Measurements from ENCODE around the gene TTLL3.

Gene TTLL3

GRCh38 chr3:9803494-9803893 lies 6.6 kb upstream of the TTLL3 start:
- no peak overlapping the region for H3K27ac ChIP-seq
- no peak for DNase-seq (ENCODE audit: low spot score)
- POLR2A ChIA-PET (ENCODE audit: low non-redundant PET): interaction anchor here (0.7 kb wide), 1 partner anchor 10 kb away, joined by 3 read pairs; no protein-coding TSS in a partner anchor
- TF ChIP-seq, protein P1, sequence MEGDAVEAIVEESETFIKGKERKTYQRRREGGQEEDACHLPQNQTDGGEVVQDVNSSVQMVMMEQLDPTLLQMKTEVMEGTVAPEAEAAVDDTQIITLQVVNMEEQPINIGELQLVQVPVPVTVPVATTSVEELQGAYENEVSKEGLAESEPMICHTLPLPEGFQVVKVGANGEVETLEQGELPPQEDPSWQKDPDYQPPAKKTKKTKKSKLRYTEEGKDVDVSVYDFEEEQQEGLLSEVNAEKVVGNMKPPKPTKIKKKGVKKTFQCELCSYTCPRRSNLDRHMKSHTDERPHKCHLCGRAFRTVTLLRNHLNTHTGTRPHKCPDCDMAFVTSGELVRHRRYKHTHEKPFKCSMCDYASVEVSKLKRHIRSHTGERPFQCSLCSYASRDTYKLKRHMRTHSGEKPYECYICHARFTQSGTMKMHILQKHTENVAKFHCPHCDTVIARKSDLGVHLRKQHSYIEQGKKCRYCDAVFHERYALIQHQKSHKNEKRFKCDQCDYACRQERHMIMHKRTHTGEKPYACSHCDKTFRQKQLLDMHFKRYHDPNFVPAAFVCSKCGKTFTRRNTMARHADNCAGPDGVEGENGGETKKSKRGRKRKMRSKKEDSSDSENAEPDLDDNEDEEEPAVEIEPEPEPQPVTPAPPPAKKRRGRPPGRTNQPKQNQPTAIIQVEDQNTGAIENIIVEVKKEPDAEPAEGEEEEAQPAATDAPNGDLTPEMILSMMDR (conservative IDR thresholded peaks at IDR 0.05; ENCODE audit: low read depth): no peak
- CTCF ChIA-PET: interaction anchor here (0.5 kb wide), 1 partner anchor 1091 kb away, joined by 3 read pairs; no protein-coding TSS in a partner anchor

DNA sequence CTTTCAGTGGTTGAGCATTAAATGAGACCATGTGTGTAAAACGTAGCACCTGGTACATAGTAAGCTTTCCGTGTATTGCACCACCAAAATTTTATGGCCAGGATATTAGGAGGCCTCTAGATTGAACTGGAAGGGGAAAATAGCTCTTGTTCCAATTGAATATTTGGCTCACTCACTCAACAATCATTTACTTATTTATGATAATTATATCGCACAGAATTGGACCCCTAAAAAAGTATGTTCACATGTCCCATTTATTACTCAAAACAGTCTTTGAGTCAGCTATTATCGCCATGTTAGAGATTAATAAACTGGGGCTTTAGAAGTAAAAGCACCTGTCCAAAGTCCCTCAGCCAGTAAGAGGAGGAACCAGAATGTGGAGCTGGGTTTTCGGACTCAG lies 5.1 kb upstream of the TTLL3 start:
- ChIA-PET CTCF (no interaction called here), POLR2A (ENCODE audit: low non-redundant PET) (no interaction called here)
- peak overlapping the region; percentile 46; the same call in 1 of the 2 replicates for H3K27ac ChIP-seq
- TF ChIP-seq, protein P1 (conservative IDR thresholded peaks at IDR 0.05; ENCODE audit: low read depth): no peak
- DNase-seq (ENCODE audit: low spot score): no peak

GRCh38 chr3:9806137-9806536 lies 3.9 kb upstream of the TTLL3 start:
- CTCF ChIA-PET: interaction anchor here (0.6 kb wide), 1 partner anchor 80 kb away, joined by 5 read pairs; no protein-coding TSS in a partner anchor
- TF ChIP-seq, protein P1 (conservative IDR thresholded peaks at IDR 0.05; ENCODE audit: low read depth): no peak
- H3K27ac ChIP-seq: peak overlapping the region; percentile 46
- POLR2A ChIA-PET (ENCODE audit: low non-redundant PET): no interaction called here
- no peak for DNase-seq (ENCODE audit: low spot score)

- DNase-seq (ENCODE audit: low spot score): no peak
- POLR2A ChIA-PET (ENCODE audit: low non-redundant PET): no interaction called here
- TF ChIP-seq, protein P1 (conservative IDR thresholded peaks at IDR 0.05; ENCODE audit: low read depth): no peak
- H3K27ac ChIP-seq: peak overlapping the region; percentile 46
- CTCF ChIA-PET: interaction anchor here (0.7 kb wide), 1 partner anchor 74 kb away, joined by 3 read pairs; no protein-coding TSS in a partner anchor
Observed at GRCh38 chr3:9806688-9807589, 3.1 kb upstream of the TTLL3 start.

GRCh38 chr3:9807981-9808344 lies 2.1 kb upstream of the TTLL3 start:
- no peak for DNase-seq (ENCODE audit: low spot score)
- H3K27ac ChIP-seq: peak overlapping the region; percentile 89
- ChIA-PET POLR2A (ENCODE audit: low non-redundant PET) (no interaction called here), CTCF (no interaction called here)
- TF ChIP-seq, protein P1 (conservative IDR thresholded peaks at IDR 0.05; ENCODE audit: low read depth): no peak

DNA sequence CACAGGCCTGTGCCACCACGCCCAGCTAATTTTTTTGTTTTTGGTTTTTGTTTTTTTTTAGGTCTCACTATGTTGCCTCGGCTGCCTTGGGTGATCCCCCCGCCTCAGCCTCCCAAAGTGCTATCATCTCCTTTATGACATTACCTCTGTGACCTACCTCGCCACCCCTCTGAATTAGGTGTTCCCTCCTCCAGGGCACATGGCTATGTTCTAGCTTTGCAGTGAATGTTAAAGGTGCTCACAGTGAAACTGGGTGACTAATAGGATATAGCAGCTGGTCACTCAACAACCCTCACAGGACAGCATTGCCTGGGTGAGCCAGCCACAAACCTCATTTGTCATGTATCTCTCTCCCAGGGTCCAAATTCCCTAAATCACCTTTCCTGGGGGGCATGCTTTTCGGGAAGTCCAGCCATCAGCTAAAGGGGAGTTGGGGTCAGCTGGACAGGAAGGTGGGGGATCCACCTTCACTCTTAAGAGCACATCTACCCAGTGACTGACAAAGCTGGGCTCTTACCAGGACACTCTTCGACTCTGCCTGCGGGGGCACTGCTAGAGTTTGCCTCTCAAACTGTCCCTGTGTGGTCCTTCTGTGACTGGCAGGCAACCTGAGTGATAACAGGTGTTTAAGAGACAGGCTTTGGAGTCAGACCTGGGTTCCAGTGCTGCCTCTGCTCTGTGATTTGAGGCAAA lies 1.6 kb upstream of the TTLL3 start:
- no peak for DNase-seq (ENCODE audit: low spot score)
- peak overlapping the region; percentile 89 for H3K27ac ChIP-seq
- POLR2A ChIA-PET (ENCODE audit: low non-redundant PET): no interaction called here
- TF ChIP-seq, protein P1 (conservative IDR thresholded peaks at IDR 0.05; ENCODE audit: low read depth): peak; percentile 52
- CTCF ChIA-PET: no interaction called here

Data from RWPE1 (cell line).